ENCODE results near the gene INO80E.

- TF ChIP-seq CTCF (IDR thresholded peaks at IDR 0.05): no peak
- TF ChIP-seq ZFX (IDR thresholded peaks at IDR 0.05; ENCODE audit: borderline replicate concordance): no peak
Measured at GRCh38 chr16:30025156-30025555, 29.1 kb downstream of the INO80E start.

Data from 22Rv1 (cell line).